Esophagus muscularis mucosa (tissue), 4 donors: ENCODE measurements around the gene COPA. TPM values are rescaled to one million over a fixed set of nuclear protein-coding genes. Genes with fewer than 3 reads are reported as not detected.

Experiments
- DNase-seq: peaks from one replicate; pipeline ENCODE4 v3.0.0-alpha.2; 2017; ENCODE audit errors: extremely low spot score
- H3K27ac ChIP-seq, 4 donors: fragments of 200-600 bp; sonication (generic); replicated peaks in 1 of 4; 1 replicate in 3 of 4; 2 replicates in 1 of 4; pipeline ENCODE4 v1.5.1; 2016 to 2019; ENCODE audit warnings: mild to moderate bottlenecking in 1 of 4
- H3K27me3 ChIP-seq, 4 donors: fragments of 200-600 bp; sonication (generic); one replicate each; pipeline versions ENCODE4 v1.5.1 to v1.6.0; 2016 to 2019
- H3K36me3 ChIP-seq, 4 donors: fragments of 200-600 bp; sonication (generic); one replicate each; pipeline ENCODE4 v1.5.1; 2016 to 2019
- H3K4me1 ChIP-seq, 4 donors: fragments of 200-600 bp; sonication (generic); one replicate each; pipeline ENCODE4 v1.5.1; 2016 to 2019
- H3K4me3 ChIP-seq, 4 donors: fragments of 200-600 bp; sonication (generic); 1 replicate in 2 of 4; 2 replicates in 2 of 4; pipeline ENCODE4 v1.5.1; 2016 to 2019; ENCODE audit warnings: mild to moderate bottlenecking in 4 of 4, moderate library complexity in 1 of 4
- H3K9me3 ChIP-seq, 4 donors: fragments of 200-600 bp; sonication (generic); 1 replicate in 3 of 4; 2 replicates in 1 of 4; pipeline ENCODE4 v1.5.1; 2016 to 2019
- EP300 ChIP-seq: sonication (generic); formaldehyde crosslinking; IDR thresholded peaks from one replicate; pipeline ENCODE4 v1.6.1; 2017; ENCODE audit warnings: antibody characterized with exemption
- POLR2A ChIP-seq: fragments of 450-650 bp; IDR thresholded peaks from one replicate; pipeline ENCODE4 v1.6.1; 2017; ENCODE audit warnings: antibody characterized with exemption, moderate library complexity, mild to moderate bottlenecking, low read depth
- POLR2AphosphoS5 ChIP-seq, 2 donors: sonication (generic); formaldehyde crosslinking; IDR thresholded peaks; one replicate each; pipeline ENCODE4 v1.6.1; 2017; ENCODE audit warnings: antibody characterized with exemption in 2 of 2
- WGBS: methylation state at CpG from one replicate; pipeline ENCODE4 v1.1.5; 2018; 5-methylcytosine and 5-hydroxymethylcytosine counted together
- intact Hi-C: fragments of 100-400 bp; cut with DNase I; formaldehyde crosslinking; loops from one replicate; pipeline ENCODE4 v1.15.1; 2023
- total RNA-seq, 4 donors: library from RNA; depleted of rRNA; stranded (reverse); fragments of >200 nt; gene quantifications; one replicate each; pipeline versions ENCODE4 v1.1.0 to v1.2.1, GENCODE V29; 2016
- TF ChIP-seq, protein P1 (sequence below), 3 experiments: fragments of 200-600 bp in 2 of 3; fragments of 450-650 bp in 1 of 3; sonication (generic) in 2 of 3; IDR thresholded peaks; one replicate each; pipeline ENCODE4 v1.5.1; 2017 to 2019; ENCODE audit warnings: antibody characterized with exemption in 3 of 3, mild to moderate bottlenecking in 2 of 3, moderate library complexity in 1 of 3

COPA gene
- total RNA-seq, 4 donors from 2014 or later = 108 to 125 (median 116) TPM

DNA sequence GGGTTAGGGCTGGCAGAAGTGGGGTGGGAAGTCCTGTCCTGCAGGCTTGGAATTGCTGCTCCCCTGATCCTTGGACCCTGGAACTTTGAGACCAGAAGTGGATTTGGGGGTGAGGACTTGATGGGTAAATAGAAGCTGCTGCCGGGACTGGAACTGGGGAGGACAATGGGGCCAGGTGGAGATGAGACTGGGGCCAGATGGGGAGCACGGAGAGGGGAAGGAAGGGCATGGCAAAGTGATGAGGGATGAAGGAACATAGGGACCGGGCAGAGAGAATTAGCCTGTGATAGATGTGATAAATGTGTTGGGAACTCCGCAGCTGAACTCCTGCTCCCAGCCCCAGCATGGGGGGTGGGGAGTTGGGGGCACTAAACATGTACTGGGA lies 24.5 kb upstream of the COPA start:
- 40% methylated on average over 4 of the region's 4 CpGs for whole genome bisulfite sequencing
- Histone ChIP-seq H3K27me3 (peaks cover 0 to 42% (median 10%) of the 10 kb centered on the region in 4 donors), H3K4me3 (no peak overlapping the region), H3K4me1 (no peaks in the 10 kb centered on the region), H3K9me3 (no peaks in the 10 kb centered on the region), H3K27ac (no peak overlapping the region), H3K36me3 (no peaks in the 10 kb centered on the region)
- intact Hi-C loops = no loop called here
- TF ChIP-seq POLR2AphosphoS5 (IDR thresholded peaks at IDR 0.05) (no peak), EP300 (no peak), POLR2A (no peak)
- TF ChIP-seq, protein P1, sequence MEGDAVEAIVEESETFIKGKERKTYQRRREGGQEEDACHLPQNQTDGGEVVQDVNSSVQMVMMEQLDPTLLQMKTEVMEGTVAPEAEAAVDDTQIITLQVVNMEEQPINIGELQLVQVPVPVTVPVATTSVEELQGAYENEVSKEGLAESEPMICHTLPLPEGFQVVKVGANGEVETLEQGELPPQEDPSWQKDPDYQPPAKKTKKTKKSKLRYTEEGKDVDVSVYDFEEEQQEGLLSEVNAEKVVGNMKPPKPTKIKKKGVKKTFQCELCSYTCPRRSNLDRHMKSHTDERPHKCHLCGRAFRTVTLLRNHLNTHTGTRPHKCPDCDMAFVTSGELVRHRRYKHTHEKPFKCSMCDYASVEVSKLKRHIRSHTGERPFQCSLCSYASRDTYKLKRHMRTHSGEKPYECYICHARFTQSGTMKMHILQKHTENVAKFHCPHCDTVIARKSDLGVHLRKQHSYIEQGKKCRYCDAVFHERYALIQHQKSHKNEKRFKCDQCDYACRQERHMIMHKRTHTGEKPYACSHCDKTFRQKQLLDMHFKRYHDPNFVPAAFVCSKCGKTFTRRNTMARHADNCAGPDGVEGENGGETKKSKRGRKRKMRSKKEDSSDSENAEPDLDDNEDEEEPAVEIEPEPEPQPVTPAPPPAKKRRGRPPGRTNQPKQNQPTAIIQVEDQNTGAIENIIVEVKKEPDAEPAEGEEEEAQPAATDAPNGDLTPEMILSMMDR (IDR thresholded peaks at IDR 0.05) = no peak
- no peak for DNase-seq

GRCh38 chr1:160366731-160367515 lies 23.9 kb upstream of the COPA start, which contains the start of gene NHLH1:
Gene NHLH1, plus strand, starts transcription at chr1:160367071. Its CDS starts 3,661 bp downstream, at chr1:160370732.
- TF ChIP-seq EP300 = no peak
- TF ChIP-seq, protein P1 (IDR thresholded peaks at IDR 0.05) = no peak
- TF ChIP-seq POLR2A = no peak
- TF ChIP-seq POLR2AphosphoS5 (IDR thresholded peaks at IDR 0.05) = no peak
- Histone ChIP-seq H3K9me3 (no peaks in the 10 kb centered on the region), H3K4me1 (no peaks in the 10 kb centered on the region), H3K27me3 (peaks cover 0 to 36% (median 8%) of the 10 kb centered on the region in 4 donors), H3K4me3 (no peak within 1 kb of the TSS), H3K36me3 (no peaks in the 10 kb centered on the region), H3K27ac (no peak within 1 kb of the TSS)
- intact Hi-C loops = no loop called here
- WGBS = 61% methylated on average over 11 of the region's 15 CpGs
- DNase-seq = no peak

DNA sequence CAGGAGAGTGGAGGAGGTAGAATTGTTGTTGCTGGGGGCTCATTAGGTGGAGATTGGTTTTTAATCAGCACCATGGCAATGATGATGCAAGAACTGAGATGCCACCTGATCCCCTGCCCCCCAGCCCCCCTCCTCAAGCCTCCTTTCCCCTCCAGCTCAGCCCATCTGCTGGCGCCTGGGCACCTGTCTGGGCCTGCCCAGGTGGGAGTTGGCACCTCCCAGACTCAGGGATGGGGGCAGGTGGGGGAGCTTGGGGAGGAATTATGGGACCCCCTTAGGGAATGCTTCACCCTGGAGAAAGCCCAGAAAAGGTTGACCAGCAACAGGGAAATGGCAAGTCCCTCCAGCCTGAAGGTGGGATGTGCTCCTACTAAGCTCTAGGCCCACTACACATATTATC lies 22.3 kb upstream of the COPA start:
- 100% methylated on average over 1 of the region's 1 CpG for WGBS
- peaks cover 0 to 20% (median 0%) of the 10 kb centered on the region in 4 donors for H3K27me3 ChIP-seq
- TF ChIP-seq, protein P1 (IDR thresholded peaks at IDR 0.05) = no peak
- no peak for TF ChIP-seq POLR2A
- no peak for TF ChIP-seq POLR2AphosphoS5 (IDR thresholded peaks at IDR 0.05)
- no peak for TF ChIP-seq EP300
- no peaks in the 10 kb centered on the region for H3K9me3 ChIP-seq
- DNase-seq = no peak
- H3K4me3 ChIP-seq = no peak overlapping the region
- H3K36me3 ChIP-seq = peaks cover 0 to 6% (median 4%) of the 10 kb centered on the region in 4 donors
- intact Hi-C loops = no loop called here
- no peak overlapping the region for H3K27ac ChIP-seq
- H3K4me1 ChIP-seq = no peaks in the 10 kb centered on the region

DNA sequence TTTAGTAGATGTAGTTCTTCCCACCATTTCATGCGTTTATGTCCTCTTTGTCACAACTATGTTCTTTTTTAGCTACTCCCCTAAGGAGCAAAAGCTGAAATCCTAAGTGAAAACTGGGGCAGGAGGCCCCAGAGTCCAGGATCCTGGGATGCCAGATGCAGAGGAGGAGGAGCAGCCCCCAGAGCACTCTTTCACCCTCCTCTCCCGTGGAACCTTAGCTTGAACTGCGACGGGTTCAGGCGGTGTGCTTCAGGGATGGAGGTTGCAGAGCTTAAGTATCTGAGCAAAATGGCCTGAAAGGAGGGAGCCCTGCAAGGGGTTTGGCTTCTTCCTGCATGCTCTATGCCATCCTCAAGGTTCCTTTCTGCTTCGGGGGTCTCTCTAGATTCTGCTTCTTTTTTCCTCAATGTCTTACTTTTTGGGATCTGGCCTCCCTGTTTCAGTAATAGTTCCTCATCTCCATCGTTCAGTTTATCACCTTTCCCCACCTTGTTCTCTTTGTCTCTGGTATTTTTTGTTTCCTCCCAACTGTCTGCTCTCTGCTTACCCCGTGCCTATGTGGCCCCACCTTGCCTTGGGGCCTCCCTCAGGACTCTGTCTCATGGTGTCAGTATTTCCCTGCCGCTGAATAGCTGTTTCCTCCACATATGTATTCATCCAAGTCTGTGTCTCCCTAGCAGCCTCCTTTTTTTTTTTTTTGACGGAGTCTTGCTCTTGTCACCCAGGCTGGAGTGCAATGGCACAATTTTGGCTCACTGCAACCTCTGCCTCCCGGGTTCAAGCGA lies 21.1 kb upstream of the COPA start:
- H3K27ac ChIP-seq = no peak overlapping the region
- H3K4me1 ChIP-seq = no peaks in the 10 kb centered on the region
- WGBS = 71% methylated on average over 12 of the region's 12 CpGs
- H3K36me3 ChIP-seq = peaks cover 0 to 18% (median 10%) of the 10 kb centered on the region in 4 donors
- H3K27me3 ChIP-seq = peaks cover 0 to 17% (median 0%) of the 10 kb centered on the region in 4 donors
- intact Hi-C loops = no loop called here
- no peaks in the 10 kb centered on the region for H3K9me3 ChIP-seq
- H3K4me3 ChIP-seq = no peak overlapping the region
- TF ChIP-seq, protein P1 (IDR thresholded peaks at IDR 0.05) = no peak
- TF ChIP-seq POLR2A (no peak), POLR2AphosphoS5 (IDR thresholded peaks at IDR 0.05) (no peak), EP300 (no peak)
- no peak for DNase-seq
